Activated CD4-positive, alpha-beta T cell treated with anti-CD3 and anti-CD28 coated beads for 36 hours (primary cell): ENCODE measurements around the gene MUC7. TPM values are rescaled to one million over a fixed set of nuclear protein-coding genes. Genes with fewer than 3 reads are reported as not detected.

Experiments used
- ATAC-seq: fragments of 200-7000 bp; cut with Tn5 transposase; one replicate; pipeline ENCODE4 v1.10.0; 2021; ENCODE audit warnings: mild to moderate bottlenecking, moderate library complexity
- CTCF ChIA-PET: fragments of 350-600 bp; sonication (Branson Sonifier 250); formaldehyde crosslinking; loops from one replicate; lab custom pipeline; 2021; ENCODE audit warnings: antibody characterized with exemption; lab: Charles Lee
- POLR2A ChIA-PET: fragments of 350-600 bp; sonication (Branson Sonifier 250); formaldehyde crosslinking; loops from one replicate; lab custom pipeline; 2021; ENCODE audit warnings: antibody characterized with exemption, inconsistent platforms; lab: Charles Lee
- DNase-seq: peaks from one replicate; pipeline ENCODE4 v3.0.0-alpha.2; 2020
- H3K27ac Mint-ChIP-seq: one replicate; pipeline ENCODE4 v1.8.0; 2021; ENCODE audit warnings: mixed read lengths
- H3K27me3 Mint-ChIP-seq: one replicate; pipeline ENCODE4 v1.8.0; 2021; ENCODE audit warnings: mixed read lengths
- H3K36me3 Mint-ChIP-seq: one replicate; pipeline ENCODE4 v1.8.0; 2021; ENCODE audit warnings: low read depth, mixed read lengths
- H3K4me1 Mint-ChIP-seq: one replicate; pipeline ENCODE4 v1.8.0; 2021; ENCODE audit warnings: mixed read lengths
- H3K4me3 Mint-ChIP-seq: one replicate; pipeline ENCODE4 v1.8.0; 2021; ENCODE audit warnings: mild to moderate bottlenecking, moderate library complexity, mixed read lengths
- H3K9me3 Mint-ChIP-seq: one replicate; pipeline ENCODE4 v1.8.0; 2021; ENCODE audit warnings: low read depth, mixed read lengths
- intact Hi-C, 2 experiments: fragments of 100-400 bp; cut with DNase I in 1 of 2; cut with micrococcal nuclease in 1 of 2; formaldehyde crosslinking; loops; one replicate each; pipeline versions ENCODE4 v1.14.2 to v1.15.1; 2022 to 2024; cut with DNase I, micrococcal nuclease
- total RNA-seq, 2 experiments: library from RNA; stranded (reverse); gene quantifications; one replicate each; pipeline ENCODE4 v1.2.3, GENCODE V29; 2021

MUC7 gene
- total RNA-seq, 2 experiments from 2014 or later = not detected

DNA sequence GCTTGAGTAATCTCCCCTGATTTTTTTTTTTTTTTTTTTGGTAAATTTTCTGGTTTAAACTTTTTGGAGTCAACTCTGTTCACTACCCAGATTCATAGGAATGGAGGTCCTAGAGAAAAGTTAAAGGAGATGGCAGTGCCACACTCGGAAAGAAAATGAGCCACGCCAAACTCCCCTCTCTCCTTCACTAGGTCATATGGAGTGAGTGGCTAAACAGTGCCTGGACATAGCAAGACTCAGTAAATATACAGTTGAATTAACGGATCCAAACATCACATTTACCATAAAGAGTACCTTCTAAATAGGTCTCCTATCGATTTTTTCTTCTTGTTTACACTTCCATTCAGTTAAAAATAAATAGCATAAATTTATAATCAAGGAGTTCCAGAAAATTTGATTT is 32.7 kb downstream of the MUC7 start:
- no peaks in the 10 kb centered on the region for H3K27me3 Mint-ChIP-seq
- no peak for ATAC-seq
- H3K4me1 Mint-ChIP-seq = no peaks in the 10 kb centered on the region
- H3K27ac Mint-ChIP-seq = no peak overlapping the region
- no peaks in the 10 kb centered on the region for H3K9me3 Mint-ChIP-seq
- intact Hi-C loops = loop anchor here (1.0 to 10.0 kb wide), 3 partner anchors 610 to 817 kb away; no protein-coding TSS in a partner anchor
- DNase-seq = no peak
- H3K4me3 Mint-ChIP-seq = no peak overlapping the region
- CTCF ChIA-PET = interaction anchor here (1.9 kb wide), 1 partner anchor 8 kb away, joined by 7 read pairs; no protein-coding TSS in a partner anchor
- H3K36me3 Mint-ChIP-seq = no peaks in the 10 kb centered on the region
- POLR2A ChIA-PET = no interaction called here

DNA sequence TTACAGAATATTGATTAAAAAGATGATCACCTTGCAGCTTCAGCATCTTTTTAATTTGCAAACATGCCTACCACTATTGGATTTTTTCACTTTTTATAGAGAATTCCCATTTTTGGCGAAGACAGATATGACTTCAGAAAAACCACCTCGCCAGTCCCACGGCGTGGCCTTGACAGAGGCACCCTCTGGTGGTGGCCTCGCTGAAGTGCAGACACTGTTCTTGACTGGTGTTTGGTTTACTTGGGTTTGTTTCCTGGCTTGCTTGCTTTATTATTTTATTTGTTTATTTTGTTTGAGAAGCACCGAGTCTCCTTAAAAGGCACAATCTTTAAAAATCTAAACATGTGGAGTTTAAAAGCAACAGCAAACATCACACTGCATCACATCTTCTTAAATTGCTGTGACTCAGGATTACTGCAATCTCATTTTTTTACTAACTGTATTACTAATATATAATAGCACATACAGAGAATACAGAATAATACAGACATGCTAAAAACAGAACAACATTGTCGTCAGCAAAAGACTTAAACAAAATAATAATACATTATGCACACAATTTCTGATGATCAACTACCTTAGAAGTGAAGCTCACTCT is 33.3 kb downstream of the MUC7 start:
- Mint-ChIP-seq H3K27ac (no peak overlapping the region), H3K9me3 (no peaks in the 10 kb centered on the region), H3K4me3 (no peak overlapping the region), H3K36me3 (no peaks in the 10 kb centered on the region), H3K4me1 (no peaks in the 10 kb centered on the region), H3K27me3 (no peaks in the 10 kb centered on the region)
- ATAC-seq (peak; percentile 64), DNase-seq (peak; percentile 69)
- intact Hi-C loops = loop anchor here (1.0 to 10.0 kb wide), 3 partner anchors 610 to 818 kb away; no protein-coding TSS in a partner anchor
- CTCF ChIA-PET = no interaction called here
- POLR2A ChIA-PET = no interaction called here

DNA sequence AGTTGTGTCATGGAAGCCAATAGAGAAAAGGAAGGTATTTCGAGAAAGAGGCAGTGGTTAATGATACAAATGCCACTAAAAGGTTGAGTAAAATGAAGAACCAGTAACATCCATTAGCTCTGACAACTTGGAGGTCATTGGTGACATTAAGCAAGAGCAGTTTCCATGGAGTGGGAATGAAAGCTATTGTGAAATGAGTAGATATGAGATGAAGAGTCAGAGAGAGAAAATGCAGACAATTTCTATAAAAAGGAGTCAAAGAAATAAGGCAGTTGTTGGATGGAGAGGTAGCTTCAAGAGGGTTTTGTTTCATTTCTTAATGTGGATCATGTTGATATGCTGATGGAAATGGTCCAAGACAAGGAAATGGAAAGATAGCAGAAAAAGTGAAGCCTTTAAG is 36.8 kb downstream of the MUC7 start:
- Mint-ChIP-seq H3K9me3 (no peaks in the 10 kb centered on the region), H3K4me1 (no peaks in the 10 kb centered on the region), H3K4me3 (no peak overlapping the region), H3K36me3 (no peaks in the 10 kb centered on the region), H3K27me3 (peaks cover 5% of the 10 kb centered on the region), H3K27ac (no peak overlapping the region)
- no peak for ATAC-seq
- no peak for DNase-seq
- CTCF ChIA-PET = interaction anchor here (0.6 kb wide), 1 partner anchor 131 kb away, joined by 3 read pairs; no protein-coding TSS in a partner anchor
- POLR2A ChIA-PET = no interaction called here
- intact Hi-C loops = loop anchor here (5.0 to 10.0 kb wide), 2 partner anchors 614 to 822 kb away; no protein-coding TSS in a partner anchor

DNA sequence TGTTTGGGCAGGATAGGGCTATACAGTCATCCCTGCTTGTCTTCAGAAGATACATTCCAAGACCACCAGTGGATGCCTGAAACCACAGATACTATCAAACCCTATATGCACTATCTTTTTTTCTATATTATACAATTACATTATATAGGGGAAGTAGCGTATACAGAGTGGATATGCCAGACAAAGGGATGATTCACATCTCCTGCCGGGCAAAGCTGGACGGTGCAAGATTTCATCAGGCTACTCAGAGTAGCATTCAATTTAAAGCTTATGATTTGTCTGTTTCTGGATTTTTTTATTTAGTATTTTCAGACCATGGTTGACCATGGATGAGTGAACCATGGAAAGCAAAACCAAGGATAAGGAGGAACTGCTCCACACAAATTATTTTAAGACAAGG is 39.4 kb downstream of the MUC7 start:
- peaks cover 5% of the 10 kb centered on the region for H3K27me3 Mint-ChIP-seq
- no peaks in the 10 kb centered on the region for H3K4me1 Mint-ChIP-seq
- ChIA-PET CTCF (interaction anchor here (1.6 kb wide), 1 partner anchor 48 kb away, joined by 3 read pairs; no protein-coding TSS in a partner anchor), POLR2A (no interaction called here)
- H3K36me3 Mint-ChIP-seq = no peaks in the 10 kb centered on the region
- no peak for ATAC-seq
- no peak overlapping the region for H3K27ac Mint-ChIP-seq
- DNase-seq = no peak
- intact Hi-C loops = no loop called here
- no peaks in the 10 kb centered on the region for H3K9me3 Mint-ChIP-seq
- H3K4me3 Mint-ChIP-seq = no peak overlapping the region

DNA sequence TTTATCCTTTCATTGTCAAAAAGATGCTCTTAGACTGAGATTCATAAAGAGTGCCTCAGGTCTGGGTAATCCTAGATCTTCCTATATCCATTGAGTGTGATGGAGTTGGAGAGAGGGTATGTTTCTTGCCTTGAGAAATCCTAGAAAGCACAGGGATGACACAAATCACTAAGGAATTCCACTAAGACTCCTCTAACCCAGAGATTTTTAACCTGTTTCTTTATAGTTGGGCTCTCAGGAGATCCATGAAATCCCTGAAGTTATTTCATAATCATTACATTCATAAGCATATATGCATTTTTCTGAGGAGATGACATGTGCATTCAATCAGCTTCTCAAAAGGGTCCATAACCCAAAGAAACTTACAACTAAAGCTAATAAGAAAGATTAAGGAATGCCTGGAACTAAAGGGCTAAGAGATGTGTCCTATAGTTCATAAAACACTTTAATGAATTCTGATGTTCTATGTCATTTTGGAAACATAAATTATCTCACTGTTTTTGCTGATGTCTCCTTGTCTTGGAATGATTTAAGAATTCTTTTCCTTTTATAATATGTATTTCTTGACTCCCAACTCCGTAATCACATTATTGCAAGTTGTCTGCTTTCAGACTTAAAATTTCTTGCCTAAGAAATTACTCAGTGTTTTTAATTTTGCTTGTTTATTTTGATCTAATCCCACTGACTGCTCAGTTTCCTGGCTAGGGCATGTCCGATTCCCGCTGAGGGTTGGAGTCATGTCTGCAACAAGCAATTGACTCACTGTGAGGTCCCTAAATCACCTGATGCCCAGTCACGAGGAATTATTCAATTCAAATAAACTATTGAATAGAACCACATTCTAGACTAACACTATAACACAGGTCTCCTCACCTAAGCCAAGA is 43.6 kb downstream of the MUC7 start:
- ChIA-PET POLR2A (no interaction called here), CTCF (no interaction called here)
- DNase-seq (no peak), ATAC-seq (no peak)
- Mint-ChIP-seq H3K36me3 (no peaks in the 10 kb centered on the region), H3K27me3 (peaks cover 9% of the 10 kb centered on the region), H3K9me3 (no peaks in the 10 kb centered on the region), H3K27ac (no peak overlapping the region), H3K4me1 (no peaks in the 10 kb centered on the region), H3K4me3 (no peak overlapping the region)
- intact Hi-C loops = no loop called here

DNA sequence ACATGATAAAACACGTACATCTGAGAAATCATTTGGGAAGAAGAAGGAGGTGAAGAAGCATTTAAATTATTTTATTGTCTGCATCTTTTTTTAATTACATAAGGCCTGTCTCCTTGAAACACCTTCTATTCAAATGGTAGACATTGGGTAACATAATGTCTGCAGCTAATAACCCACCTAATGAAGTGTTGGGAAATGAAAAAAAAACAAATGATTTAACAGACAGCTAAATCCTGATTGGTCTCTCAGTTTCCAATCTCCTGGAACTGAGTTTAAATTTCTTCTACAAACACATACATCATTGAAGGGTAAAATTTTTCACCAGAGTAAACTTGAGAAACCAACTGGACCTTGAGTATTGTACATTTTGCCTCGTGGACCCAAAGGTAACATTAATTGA is 46.3 kb downstream of the MUC7 start, which contains the start of gene AMTN:
TSS of gene AMTN (plus strand) at position 301 of the 400 bp plus-strand sequence. CDS start 209 bp downstream, outside the sequence.
- intact Hi-C loops = no loop called here
- DNase-seq (no peak), ATAC-seq (no peak)
- Mint-ChIP-seq H3K27ac (no peak within 1 kb of the TSS), H3K9me3 (no peaks in the 10 kb centered on the region), H3K4me3 (no peak within 1 kb of the TSS), H3K36me3 (no peaks in the 10 kb centered on the region), H3K27me3 (peaks cover 9% of the 10 kb centered on the region), H3K4me1 (no peaks in the 10 kb centered on the region)
- ChIA-PET POLR2A (no interaction called here), CTCF (no interaction called here)

DNA sequence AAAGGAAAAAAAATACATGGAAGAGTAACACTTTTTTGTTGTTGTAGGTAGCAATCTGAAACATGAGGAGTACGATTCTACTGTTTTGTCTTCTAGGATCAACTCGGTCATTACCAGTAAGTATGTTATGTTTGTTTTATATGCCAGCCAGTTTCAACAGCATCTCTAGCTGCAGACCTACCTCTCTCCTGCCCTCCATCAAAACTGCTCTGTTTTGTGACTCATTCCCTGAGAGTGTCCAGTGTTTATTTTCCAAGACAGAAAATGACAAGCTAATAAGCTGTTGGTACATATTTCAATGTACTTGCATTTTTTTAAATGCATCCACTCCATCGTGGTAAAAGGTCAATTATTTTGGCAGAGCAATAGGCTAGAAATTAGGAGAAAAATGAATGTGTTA is 46.7 kb downstream of the MUC7 start:
- ChIA-PET POLR2A (no interaction called here), CTCF (no interaction called here)
- H3K36me3 Mint-ChIP-seq = no peaks in the 10 kb centered on the region
- no peak overlapping the region for H3K4me3 Mint-ChIP-seq
- peaks cover 6% of the 10 kb centered on the region for H3K27me3 Mint-ChIP-seq
- H3K9me3 Mint-ChIP-seq = no peaks in the 10 kb centered on the region
- intact Hi-C loops = no loop called here
- ATAC-seq (no peak), DNase-seq (no peak)
- no peak overlapping the region for H3K27ac Mint-ChIP-seq
- no peaks in the 10 kb centered on the region for H3K4me1 Mint-ChIP-seq

DNA sequence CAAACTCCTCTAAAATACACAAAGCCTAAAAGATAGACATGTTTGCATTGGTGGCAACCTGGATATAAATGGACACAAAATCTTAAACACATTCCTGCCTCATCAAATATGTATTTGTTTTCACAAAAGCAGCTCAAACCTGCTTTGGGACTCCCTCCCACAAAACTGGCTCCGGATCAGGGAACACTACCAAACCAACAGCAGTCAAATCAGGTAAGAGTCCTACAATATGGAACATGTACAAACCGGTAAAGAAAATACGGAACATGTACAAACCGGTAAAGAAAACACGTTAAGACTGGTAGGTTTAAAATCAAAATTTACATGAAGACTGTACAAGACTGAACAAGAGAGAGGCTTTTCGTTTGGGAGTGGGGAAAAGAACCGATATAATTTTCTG is 50.6 kb downstream of the MUC7 start:
- intact Hi-C loops = no loop called here
- H3K27ac Mint-ChIP-seq = no peak overlapping the region
- ChIA-PET CTCF (no interaction called here), POLR2A (no interaction called here)
- no peaks in the 10 kb centered on the region for H3K4me1 Mint-ChIP-seq
- DNase-seq (no peak), ATAC-seq (no peak)
- no peak overlapping the region for H3K4me3 Mint-ChIP-seq
- no peaks in the 10 kb centered on the region for H3K36me3 Mint-ChIP-seq
- H3K9me3 Mint-ChIP-seq = no peaks in the 10 kb centered on the region
- peaks cover 5% of the 10 kb centered on the region for H3K27me3 Mint-ChIP-seq

DNA sequence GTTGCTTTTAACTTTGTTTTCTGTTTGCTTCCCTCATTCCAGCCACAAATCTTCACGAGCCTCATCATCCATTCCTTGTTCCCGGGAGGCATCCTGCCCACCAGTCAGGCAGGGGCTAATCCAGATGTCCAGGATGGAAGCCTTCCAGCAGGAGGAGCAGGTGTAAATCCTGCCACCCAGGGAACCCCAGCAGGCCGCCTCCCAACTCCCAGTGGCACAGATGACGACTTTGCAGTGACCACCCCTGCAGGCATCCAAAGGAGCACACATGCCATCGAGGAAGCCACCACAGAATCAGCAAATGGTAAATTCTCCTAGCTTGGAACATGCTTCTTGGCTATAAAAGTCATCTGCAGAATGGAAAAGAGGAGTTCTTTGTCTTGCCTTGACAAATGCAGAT is 59.0 kb downstream of the MUC7 start:
- no peak overlapping the region for H3K27ac Mint-ChIP-seq
- no peaks in the 10 kb centered on the region for H3K9me3 Mint-ChIP-seq
- intact Hi-C loops = no loop called here
- no peak for DNase-seq
- H3K4me3 Mint-ChIP-seq = no peak overlapping the region
- POLR2A ChIA-PET = no interaction called here
- H3K36me3 Mint-ChIP-seq = no peaks in the 10 kb centered on the region
- H3K4me1 Mint-ChIP-seq = no peaks in the 10 kb centered on the region
- CTCF ChIA-PET = no interaction called here
- peaks cover 12% of the 10 kb centered on the region for H3K27me3 Mint-ChIP-seq
- ATAC-seq = no peak

DNA sequence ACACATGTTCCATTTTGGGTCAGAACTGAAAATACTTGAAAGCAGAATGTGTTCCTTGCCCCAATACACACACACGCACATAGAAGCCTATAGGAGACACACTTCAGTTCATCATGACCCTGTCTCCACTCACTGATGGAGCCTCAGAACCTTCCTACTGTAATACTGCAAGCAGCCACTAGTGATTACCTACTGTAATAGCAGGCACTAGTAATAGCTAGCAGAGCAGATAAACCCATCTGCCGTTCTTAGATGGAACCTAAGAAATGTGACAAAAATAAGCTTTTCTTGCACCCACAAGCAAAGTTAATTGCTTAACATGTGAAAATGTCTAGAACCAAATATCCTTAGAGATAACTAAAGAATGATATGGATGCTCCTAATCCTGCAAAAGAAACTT is 60.0 kb downstream of the MUC7 start:
- ChIA-PET CTCF (interaction anchor here (0.7 kb wide), 1 partner anchor 576 kb away, joined by 3 read pairs; no protein-coding TSS in a partner anchor), POLR2A (no interaction called here)
- ATAC-seq (no peak), DNase-seq (no peak)
- Mint-ChIP-seq H3K4me3 (no peak overlapping the region), H3K27me3 (peaks cover 12% of the 10 kb centered on the region), H3K9me3 (no peaks in the 10 kb centered on the region), H3K27ac (no peak overlapping the region), H3K36me3 (no peaks in the 10 kb centered on the region), H3K4me1 (no peaks in the 10 kb centered on the region)
- intact Hi-C loops = no loop called here
